OCI-M2 (cell line): Measurements from ENCODE around the gene FOXL2.

Experiments used
- DNase-seq: peaks from one replicate; lab custom pipeline; 2025; ENCODE audit not compliant: unreplicated experiment; lab: John Stamatoyannopoulos, UW

Gene FOXL2

GRCh38 chr3:138945709-138946662 lies 951 bp downstream of the FOXL2 start:
- no peak for DNase-seq

GRCh38 chr3:138944929-138945708 lies 1.8 kb downstream of the FOXL2 start:
- DNase-seq = no peak

GRCh38 chr3:138944654-138944928 lies 2.3 kb downstream of the FOXL2 start:
- no peak for DNase-seq

- DNase-seq = no peak
Measured at GRCh38 chr3:138943724-138944653, 2.9 kb downstream of the FOXL2 start.

GRCh38 chr3:138942861-138943623 lies 3.9 kb downstream of the FOXL2 start:
- DNase-seq = no peak

- no peak for DNase-seq
Measured at GRCh38 chr3:138942271-138942670, 4.7 kb downstream of the FOXL2 start.

GRCh38 chr3:138941259-138941885 lies 5.6 kb downstream of the FOXL2 start:
- DNase-seq = no peak

GRCh38 chr3:138940446-138940845 lies 6.5 kb downstream of the FOXL2 start:
- no peak for DNase-seq

GRCh38 chr3:138939561-138940241 lies 7.2 kb downstream of the FOXL2 start:
- DNase-seq = no peak

- no peak for DNase-seq
Measured at GRCh38 chr3:138938877-138939560, 7.9 kb downstream of the FOXL2 start.

- no peak for DNase-seq
Measured at GRCh38 chr3:138938056-138938876, 8.7 kb downstream of the FOXL2 start.

- no peak for DNase-seq
Measured at GRCh38 chr3:138937690-138938055, 9.3 kb downstream of the FOXL2 start.

GRCh38 chr3:138936741-138937689 lies 9.9 kb downstream of the FOXL2 start:
- no peak for DNase-seq

- DNase-seq = no peak
Measured at GRCh38 chr3:138935863-138936740, 10.8 kb downstream of the FOXL2 start.

- no peak for DNase-seq
Measured at GRCh38 chr3:138935505-138935862, 11.5 kb downstream of the FOXL2 start.
